ENCODE data around the gene C1QTNF6.

DNA sequence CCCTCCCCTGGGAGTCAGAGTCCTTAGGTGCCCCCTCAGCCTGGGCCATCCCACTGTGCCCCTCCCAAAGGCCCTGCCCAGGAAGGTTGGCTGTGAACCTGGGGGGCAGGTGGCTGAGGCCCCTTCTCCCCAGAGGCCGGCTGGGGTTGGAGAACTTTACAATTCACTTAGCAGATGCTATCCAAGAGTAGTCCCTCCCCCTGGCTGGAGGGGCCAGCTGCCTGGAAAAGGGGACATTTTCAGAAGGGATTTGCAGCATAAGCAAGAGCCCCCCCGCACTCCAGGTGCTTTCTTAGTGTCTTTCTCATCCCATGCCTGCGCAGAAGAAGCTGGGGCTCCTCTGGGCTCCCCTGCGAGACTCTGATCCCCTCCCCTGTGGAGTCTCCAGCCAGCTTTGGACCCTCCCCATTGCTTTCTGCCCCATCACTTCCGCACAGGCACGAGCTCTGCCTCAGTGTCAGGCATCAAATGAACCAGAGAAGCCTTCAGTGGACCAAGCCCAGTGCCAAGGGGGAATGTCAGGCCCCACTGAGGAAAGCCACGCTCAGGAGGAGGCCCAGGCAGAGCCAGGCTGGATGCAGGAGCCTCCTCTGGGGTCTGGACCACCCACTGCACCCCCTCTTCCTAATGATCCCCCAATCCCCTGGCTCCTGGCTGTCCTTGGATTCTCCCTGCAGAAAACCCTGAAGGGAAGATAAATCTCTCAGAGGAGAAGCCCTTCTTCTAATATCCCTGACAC, 20.5 kb upstream of the C1QTNF6 start:
- no peak for TF ChIP-seq ZNF274 (IDR thresholded peaks at IDR 0.05; ENCODE audit: insufficient read depth, insufficient read length)
- no peak for TF ChIP-seq EP300 (IDR thresholded peaks at IDR 0.05; ENCODE audit: borderline replicate concordance in 1 of 2, control insufficient read depth in 1 of 2, low read depth in 2 of 2, low read length in 2 of 2)
- no peak for TF ChIP-seq MYB (IDR thresholded peaks at IDR 0.05; ENCODE audit: borderline replicate concordance, low read depth, low read length)
- TF ChIP-seq POLR2AphosphoS2 (IDR thresholded peaks at IDR 0.05; ENCODE audit: low read depth, low read length): no peak
- TF ChIP-seq, protein P1, sequence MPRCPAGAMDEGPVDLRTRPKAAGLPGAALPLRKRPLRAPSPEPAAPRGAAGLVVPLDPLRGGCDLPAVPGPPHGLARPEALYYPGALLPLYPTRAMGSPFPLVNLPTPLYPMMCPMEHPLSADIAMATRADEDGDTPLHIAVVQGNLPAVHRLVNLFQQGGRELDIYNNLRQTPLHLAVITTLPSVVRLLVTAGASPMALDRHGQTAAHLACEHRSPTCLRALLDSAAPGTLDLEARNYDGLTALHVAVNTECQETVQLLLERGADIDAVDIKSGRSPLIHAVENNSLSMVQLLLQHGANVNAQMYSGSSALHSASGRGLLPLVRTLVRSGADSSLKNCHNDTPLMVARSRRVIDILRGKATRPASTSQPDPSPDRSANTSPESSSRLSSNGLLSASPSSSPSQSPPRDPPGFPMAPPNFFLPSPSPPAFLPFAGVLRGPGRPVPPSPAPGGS (IDR thresholded peaks at IDR 0.05; ENCODE audit: borderline replicate concordance, insufficient read depth, low read depth, low read length, poor library complexity, severe bottlenecking): no peak
- TF ChIP-seq STAT1 (conservative IDR thresholded peaks at IDR 0.05): no peak
- TF ChIP-seq, protein P2, sequence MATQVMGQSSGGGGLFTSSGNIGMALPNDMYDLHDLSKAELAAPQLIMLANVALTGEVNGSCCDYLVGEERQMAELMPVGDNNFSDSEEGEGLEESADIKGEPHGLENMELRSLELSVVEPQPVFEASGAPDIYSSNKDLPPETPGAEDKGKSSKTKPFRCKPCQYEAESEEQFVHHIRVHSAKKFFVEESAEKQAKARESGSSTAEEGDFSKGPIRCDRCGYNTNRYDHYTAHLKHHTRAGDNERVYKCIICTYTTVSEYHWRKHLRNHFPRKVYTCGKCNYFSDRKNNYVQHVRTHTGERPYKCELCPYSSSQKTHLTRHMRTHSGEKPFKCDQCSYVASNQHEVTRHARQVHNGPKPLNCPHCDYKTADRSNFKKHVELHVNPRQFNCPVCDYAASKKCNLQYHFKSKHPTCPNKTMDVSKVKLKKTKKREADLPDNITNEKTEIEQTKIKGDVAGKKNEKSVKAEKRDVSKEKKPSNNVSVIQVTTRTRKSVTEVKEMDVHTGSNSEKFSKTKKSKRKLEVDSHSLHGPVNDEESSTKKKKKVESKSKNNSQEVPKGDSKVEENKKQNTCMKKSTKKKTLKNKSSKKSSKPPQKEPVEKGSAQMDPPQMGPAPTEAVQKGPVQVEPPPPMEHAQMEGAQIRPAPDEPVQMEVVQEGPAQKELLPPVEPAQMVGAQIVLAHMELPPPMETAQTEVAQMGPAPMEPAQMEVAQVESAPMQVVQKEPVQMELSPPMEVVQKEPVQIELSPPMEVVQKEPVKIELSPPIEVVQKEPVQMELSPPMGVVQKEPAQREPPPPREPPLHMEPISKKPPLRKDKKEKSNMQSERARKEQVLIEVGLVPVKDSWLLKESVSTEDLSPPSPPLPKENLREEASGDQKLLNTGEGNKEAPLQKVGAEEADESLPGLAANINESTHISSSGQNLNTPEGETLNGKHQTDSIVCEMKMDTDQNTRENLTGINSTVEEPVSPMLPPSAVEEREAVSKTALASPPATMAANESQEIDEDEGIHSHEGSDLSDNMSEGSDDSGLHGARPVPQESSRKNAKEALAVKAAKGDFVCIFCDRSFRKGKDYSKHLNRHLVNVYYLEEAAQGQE (IDR thresholded peaks at IDR 0.05; ENCODE audit: low read depth, low read length): no peak
- TF ChIP-seq YY1 (IDR thresholded peaks at IDR 0.05; ENCODE audit: low read depth, low read length): no peak

All from GM12878 (cell line).